Transverse colon (tissue), 3 donors: ENCODE data around the gene GIPR.

Experiments used
- EP300 ChIP-seq: sonication (generic); formaldehyde crosslinking; IDR thresholded peaks from one replicate; pipeline ENCODE4 v1.6.1; 2017; ENCODE audit warnings: antibody characterized with exemption, low read depth
- POLR2A ChIP-seq: fragments of 450-650 bp; IDR thresholded peaks from one replicate; pipeline ENCODE4 v1.6.1; 2016; ENCODE audit warnings: antibody characterized with exemption, mild to moderate bottlenecking, moderate library complexity
- TF ChIP-seq, protein P1 (sequence below), 5 experiments: fragments of 200-600 bp in 3 of 5; fragments of 450-650 bp in 2 of 5; sonication (generic) in 3 of 5; IDR thresholded peaks; 1 replicate in 2 of 5; 2 replicates in 3 of 5; pipeline ENCODE4 v1.5.1; 2016 to 2017; ENCODE audit warnings: antibody characterized with exemption in 5 of 5, inconsistent platforms in 3 of 5, mild to moderate bottlenecking in 2 of 5, moderate library complexity in 1 of 5

DNA sequence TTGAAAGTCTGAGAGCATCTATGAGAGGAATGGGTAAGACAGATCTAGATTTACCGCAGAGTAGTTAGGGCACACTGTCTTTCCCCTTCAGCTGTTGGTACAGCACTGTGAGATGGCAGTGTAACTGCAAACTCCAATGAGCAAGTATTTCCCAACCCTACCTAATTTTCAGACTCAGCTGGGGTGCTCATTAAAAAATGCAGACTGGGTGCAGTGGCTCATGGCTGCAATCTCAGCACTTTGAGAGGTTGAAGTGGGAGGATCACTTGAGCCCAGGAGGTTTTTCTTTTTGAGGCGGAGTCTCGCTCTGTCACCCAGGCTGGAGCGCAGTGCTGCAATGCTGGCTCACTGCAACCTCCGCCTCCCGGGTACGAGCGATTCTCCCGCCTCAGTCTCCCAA, 37.1 kb downstream of the GIPR start:
- TF ChIP-seq, protein P1, sequence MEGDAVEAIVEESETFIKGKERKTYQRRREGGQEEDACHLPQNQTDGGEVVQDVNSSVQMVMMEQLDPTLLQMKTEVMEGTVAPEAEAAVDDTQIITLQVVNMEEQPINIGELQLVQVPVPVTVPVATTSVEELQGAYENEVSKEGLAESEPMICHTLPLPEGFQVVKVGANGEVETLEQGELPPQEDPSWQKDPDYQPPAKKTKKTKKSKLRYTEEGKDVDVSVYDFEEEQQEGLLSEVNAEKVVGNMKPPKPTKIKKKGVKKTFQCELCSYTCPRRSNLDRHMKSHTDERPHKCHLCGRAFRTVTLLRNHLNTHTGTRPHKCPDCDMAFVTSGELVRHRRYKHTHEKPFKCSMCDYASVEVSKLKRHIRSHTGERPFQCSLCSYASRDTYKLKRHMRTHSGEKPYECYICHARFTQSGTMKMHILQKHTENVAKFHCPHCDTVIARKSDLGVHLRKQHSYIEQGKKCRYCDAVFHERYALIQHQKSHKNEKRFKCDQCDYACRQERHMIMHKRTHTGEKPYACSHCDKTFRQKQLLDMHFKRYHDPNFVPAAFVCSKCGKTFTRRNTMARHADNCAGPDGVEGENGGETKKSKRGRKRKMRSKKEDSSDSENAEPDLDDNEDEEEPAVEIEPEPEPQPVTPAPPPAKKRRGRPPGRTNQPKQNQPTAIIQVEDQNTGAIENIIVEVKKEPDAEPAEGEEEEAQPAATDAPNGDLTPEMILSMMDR (IDR thresholded peaks at IDR 0.05): no peak
- TF ChIP-seq POLR2A (no peak), EP300 (no peak)
